CD4-positive, alpha-beta T cell treated with Interleukin-2 at 100 ng/mL for 4 hours (primary cell): ENCODE data around the gene CMC4.

ENCODE experiments used
- DNase-seq: peaks from one replicate; pipeline ENCODE4 v3.0.0-alpha.2; 2020; ENCODE audit warnings: low spot score

CMC4 gene

GRCh38 chrX:155053656-155054055 is 17.3 kb downstream of the CMC4 start:
- DNase-seq = no peak

- no peak for DNase-seq
Observed at GRCh38 chrX:155052738-155053498, 18.0 kb downstream of the CMC4 start.

GRCh38 chrX:155048977-155049619 is 21.8 kb downstream of the CMC4 start:
- peak; percentile 50 for DNase-seq

- no peak for DNase-seq
Observed at GRCh38 chrX:155046811-155047528, 24.0 kb downstream of the CMC4 start.

GRCh38 chrX:155046129-155046810 is 24.7 kb downstream of the CMC4 start:
- no peak for DNase-seq

- no peak for DNase-seq
Observed at GRCh38 chrX:155035688-155036087, 35.2 kb downstream of the CMC4 start.

- no peak for DNase-seq
Observed at GRCh38 chrX:155031657-155032056, 39.3 kb downstream of the CMC4 start.

GRCh38 chrX:155028877-155029291 is 42.1 kb downstream of the CMC4 start:
- DNase-seq = no peak

GRCh38 chrX:155028129-155028528 is 42.8 kb downstream of the CMC4 start:
- DNase-seq = no peak

- peak; percentile 2 for DNase-seq
Observed at GRCh38 chrX:155027509-155028066, 43.3 kb downstream of the CMC4 start.

GRCh38 chrX:155026727-155027508 is 44.0 kb downstream of the CMC4 start, which contains the start of gene FUNDC2:
FUNDC2 (plus strand) TSS chrX:155026844; CDS start chrX:155026939, 95 bp downstream.
- DNase-seq = peak; percentile 96

GRCh38 chrX:155026420-155026726 is 44.6 kb downstream of the CMC4 start:
- DNase-seq = no peak

- no peak for DNase-seq
Observed at GRCh38 chrX:155023907-155024833, 46.8 kb downstream of the CMC4 start.

GRCh38 chrX:155022585-155022984 is 48.4 kb downstream of the CMC4 start, which contains the start of gene F8:
F8 (minus strand) TSS chrX:155022723; CDS start chrX:155022552, 171 bp downstream.
- no peak for DNase-seq

- DNase-seq = no peak
Observed at GRCh38 chrX:155020591-155020990, 50.3 kb downstream of the CMC4 start.
